Peyer's patch (tissue), 4 donors: ENCODE measurements around the gene COCH.

ENCODE experiments used
- CTCF ChIP-seq, 6 experiments: fragments of 450-650 bp in 4 of 6; fragments of 200-600 bp in 2 of 6; sonication (generic) in 1 of 6; IDR thresholded peaks; one replicate each; pipeline ENCODE4 v1.5.1; 2017 to 2019; ENCODE audit warnings: antibody characterized with exemption in 6 of 6, mild to moderate bottlenecking in 3 of 6, moderate library complexity in 1 of 6
- POLR2A ChIP-seq, 2 donors: fragments of 450-650 bp; IDR thresholded peaks; one replicate each; pipeline ENCODE4 v1.5.1; 2017; ENCODE audit warnings: antibody characterized with exemption in 2 of 2, mild to moderate bottlenecking in 2 of 2, moderate library complexity in 2 of 2

GRCh38 chr14:30840086-30840779 is 34.1 kb upstream of the COCH start:
- TF ChIP-seq CTCF (IDR thresholded peaks at IDR 0.05) (no peak), POLR2A (IDR thresholded peaks at IDR 0.05) (no peak)
